CD4-positive, alpha-beta T cell treated with Interleukin-1 beta for 1 hour (primary cell): ENCODE results near the gene TPM1.
"Not testable (repeated sequence)": the region's sequence is repeated elsewhere in the genome, so short reads cannot be mapped to it uniquely, and the experiment has no call there.

Source experiments
- DNase-seq, 2 donors: peaks; one replicate each; pipeline ENCODE4 v3.0.0-alpha.2; 2020 to 2022

The TPM1 gene

GRCh38 chr15:63075984-63076713 lies 33.6 kb downstream of the TPM1 start:
- DNase-seq: no peak

- DNase-seq: no peak
Measured at GRCh38 chr15:63076714-63077046, 34.1 kb downstream of the TPM1 start.

GRCh38 chr15:63077952-63078351 lies 35.4 kb downstream of the TPM1 start:
- DNase-seq: no peak

GRCh38 chr15:63079947-63080626 lies 37.5 kb downstream of the TPM1 start:
- DNase-seq: no peak

- no peak for DNase-seq
Measured at GRCh38 chr15:63080634-63081250, 38.2 kb downstream of the TPM1 start.

- no peak for DNase-seq
Measured at GRCh38 chr15:63082366-63082765, 39.8 kb downstream of the TPM1 start.

GRCh38 chr15:63083044-63083443 lies 40.5 kb downstream of the TPM1 start:
- no peak for DNase-seq

GRCh38 chr15:63083541-63083940 lies 41.0 kb downstream of the TPM1 start:
- no peak for DNase-seq

- DNase-seq: no peak
Measured at GRCh38 chr15:63084806-63085205, 42.3 kb downstream of the TPM1 start.

GRCh38 chr15:63085289-63085688 lies 42.7 kb downstream of the TPM1 start:
- no peak for DNase-seq

GRCh38 chr15:63086271-63086670 lies 43.7 kb downstream of the TPM1 start:
- DNase-seq: no peak

GRCh38 chr15:63086947-63087346 lies 44.4 kb downstream of the TPM1 start:
- no peak for DNase-seq

- DNase-seq: no peak
Measured at GRCh38 chr15:63088533-63089245, 46.1 kb downstream of the TPM1 start.

- no peak for DNase-seq
Measured at GRCh38 chr15:63089260-63090043, 46.9 kb downstream of the TPM1 start.

- DNase-seq: no peak
Measured at GRCh38 chr15:63090472-63090871, 47.9 kb downstream of the TPM1 start.

GRCh38 chr15:63090887-63091286 lies 48.3 kb downstream of the TPM1 start:
- no peak for DNase-seq

GRCh38 chr15:63091679-63092446 lies 49.3 kb downstream of the TPM1 start:
- DNase-seq: no peak

GRCh38 chr15:63093486-63094205 lies 51.1 kb downstream of the TPM1 start:
- peak; percentile 69 to 70 for DNase-seq

- DNase-seq: no peak
Measured at GRCh38 chr15:63094495-63094931, 52.0 kb downstream of the TPM1 start.

GRCh38 chr15:63096178-63096577 lies 53.6 kb downstream of the TPM1 start:
- no peak for DNase-seq

- not testable (repeated sequence) for DNase-seq
Measured at GRCh38 chr15:63098901-63099300, 56.4 kb downstream of the TPM1 start.
